ENCODE results near the gene PCDHGA1. TPM values are rescaled to one million over a fixed set of nuclear protein-coding genes. Genes with fewer than 3 reads are reported as not detected.
"Not testable (repeated sequence)": the region's sequence is repeated elsewhere in the genome, so short reads cannot be mapped to it uniquely, and the experiment has no call there.

Gene PCDHGA1
- total RNA-seq, 2 donors from 2014 or later: 1.4 to 2.0 TPM

DNA sequence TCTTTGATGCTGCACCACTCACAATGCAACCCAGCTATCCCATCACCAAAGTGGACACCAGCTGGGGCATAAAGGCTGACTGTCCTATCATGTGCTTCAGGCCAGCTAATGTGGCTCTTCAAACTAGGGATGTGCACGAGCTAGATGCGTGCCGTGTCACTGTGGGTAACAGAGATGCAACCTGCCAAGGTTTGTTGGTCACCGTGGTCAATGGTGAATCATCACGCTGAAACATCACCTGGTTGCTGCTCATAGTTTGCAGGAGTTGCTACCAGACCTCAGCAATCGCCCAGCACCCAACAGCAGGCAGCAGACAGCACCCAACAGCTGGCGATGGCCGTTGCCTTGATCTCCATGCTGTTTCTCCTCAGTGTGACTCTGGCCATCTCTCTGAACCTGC is 2.1 kb upstream of the PCDHGA1 start:
- Histone ChIP-seq H3K36me3 (no peaks in the 10 kb centered on the region), H3K4me3 (no peak overlapping the region), H3K27ac (no peak overlapping the region), H3K4me1 (no peaks in the 10 kb centered on the region), H3K9me3 (peaks cover 3 to 56% of the 10 kb centered on the region in 2 donors), H3K27me3 (no peaks in the 10 kb centered on the region)
- no peak for TF ChIP-seq CTCF (IDR thresholded peaks at IDR 0.05)
- DNase-seq (ENCODE audit: low spot score): no peak

GRCh38 chr5:141332571-141332970 is 2.3 kb downstream of the PCDHGA1 start:
- H3K4me3 ChIP-seq; H3K36me3 ChIP-seq; H3K27me3 ChIP-seq; H3K4me1 ChIP-seq; DNase-seq (ENCODE audit: low spot score); H3K27ac ChIP-seq: not testable (repeated sequence)
- H3K9me3 ChIP-seq: peaks cover 3 to 91% of the 10 kb centered on the region in 2 donors

DNA sequence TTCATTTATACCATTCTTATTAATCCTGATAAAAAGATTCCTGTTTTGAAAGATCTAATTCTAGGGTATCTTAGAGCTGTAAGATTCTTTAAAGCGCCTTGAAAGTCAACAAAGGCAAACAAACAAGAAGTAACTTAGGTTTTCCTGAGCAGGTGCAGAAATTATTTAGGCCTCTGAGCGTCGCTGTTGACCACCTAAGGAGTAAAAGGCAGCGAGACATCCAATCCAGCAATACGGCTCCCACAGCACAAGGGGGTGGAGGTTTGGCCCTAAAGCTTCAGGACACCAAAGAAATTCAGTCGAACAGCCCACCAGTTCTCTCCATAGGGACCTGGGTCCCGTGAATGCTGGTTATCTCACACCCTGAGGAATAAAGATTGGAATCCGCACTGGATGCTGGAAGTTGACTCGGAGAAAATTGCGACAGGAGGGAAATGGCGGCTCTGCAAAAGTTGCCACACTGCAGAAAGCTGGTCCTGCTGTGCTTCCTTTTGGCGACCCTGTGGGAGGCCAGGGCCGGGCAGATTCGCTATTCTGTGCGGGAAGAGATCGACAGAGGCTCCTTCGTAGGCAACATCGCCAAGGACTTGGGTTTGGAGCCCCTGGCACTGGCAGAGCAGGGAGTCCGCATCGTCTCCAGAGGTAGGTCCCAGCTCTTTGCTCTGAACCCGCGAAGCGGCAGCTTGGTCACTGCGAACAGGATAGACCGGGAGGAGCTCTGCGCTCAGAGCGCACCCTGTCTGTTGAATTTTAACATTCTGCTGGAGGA is 8.4 kb downstream of the PCDHGA1 start, which contains the start of gene PCDHGA2:
Gene PCDHGA2, plus strand, starts transcription at position 223 of the 769 bp plus-strand sequence.
- Histone ChIP-seq H3K9me3 (peaks cover 15 to 86% of the 10 kb centered on the region in 2 donors), H3K27ac (peak within 1 kb of the TSS; percentile 65 to 71), H3K4me1 (no peaks in the 10 kb centered on the region), H3K4me3 (peak within 1 kb of the TSS; percentile 34 to 50), H3K36me3 (no peaks in the 10 kb centered on the region), H3K27me3 (no peaks in the 10 kb centered on the region)
- TF ChIP-seq CTCF (IDR thresholded peaks at IDR 0.05): peak in 1 of 2 donors; percentile 74
- no peak for DNase-seq (ENCODE audit: low spot score)

DNA sequence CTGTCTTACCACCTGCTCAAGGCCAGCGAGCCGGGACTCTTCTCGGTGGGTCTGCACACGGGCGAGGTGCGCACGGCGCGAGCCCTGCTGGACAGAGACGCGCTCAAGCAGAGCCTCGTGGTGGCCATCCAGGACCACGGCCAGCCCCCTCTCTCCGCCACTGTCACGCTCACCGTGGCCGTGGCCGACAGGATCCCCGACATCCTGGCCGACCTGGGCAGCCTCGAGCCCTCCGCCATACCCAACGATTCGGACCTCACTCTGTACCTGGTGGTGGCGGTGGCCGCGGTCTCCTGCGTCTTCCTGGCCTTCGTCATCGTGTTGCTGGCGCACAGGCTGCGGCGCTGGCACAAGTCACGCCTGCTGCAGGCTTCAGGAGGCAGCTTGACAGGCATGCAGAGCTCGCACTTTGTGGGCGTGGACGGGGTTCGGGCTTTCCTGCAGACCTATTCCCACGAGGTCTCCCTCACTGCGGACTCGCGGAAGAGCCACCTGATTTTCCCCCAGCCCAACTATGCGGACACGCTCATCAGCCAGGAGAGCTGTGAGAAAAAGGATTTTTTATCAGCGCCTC is 10.6 kb downstream of the PCDHGA1 start:
- H3K27ac ChIP-seq; H3K4me3 ChIP-seq; H3K27me3 ChIP-seq; DNase-seq (ENCODE audit: low spot score); H3K36me3 ChIP-seq; H3K4me1 ChIP-seq: not testable (repeated sequence)
- peaks cover 28 to 84% of the 10 kb centered on the region in 2 donors for H3K9me3 ChIP-seq

DNA sequence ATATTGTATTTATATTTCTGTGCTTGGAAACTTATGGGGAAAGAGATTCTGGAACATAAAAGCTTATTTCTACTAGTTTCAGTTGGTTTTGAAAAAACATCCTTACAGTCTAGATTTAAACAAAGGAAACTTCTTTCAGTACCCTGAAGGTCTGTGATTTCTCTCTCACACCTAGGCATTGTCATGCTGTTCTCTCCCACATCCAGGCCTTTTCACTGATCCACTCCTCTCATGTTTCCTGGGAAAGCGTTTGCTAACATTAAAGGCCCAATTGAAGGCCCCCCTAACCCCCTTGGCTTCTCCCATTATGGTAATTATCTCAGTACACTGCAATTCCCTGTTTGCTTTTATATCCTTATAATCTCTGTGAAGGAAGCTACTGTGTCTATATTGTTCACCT is 12.5 kb downstream of the PCDHGA1 start:
- Histone ChIP-seq H3K27ac (peak overlapping the region; percentile 46 to 67), H3K4me3 (no peak overlapping the region), H3K27me3 (no peaks in the 10 kb centered on the region), H3K4me1 (no peaks in the 10 kb centered on the region), H3K9me3 (peaks cover 33 to 79% of the 10 kb centered on the region in 2 donors), H3K36me3 (no peaks in the 10 kb centered on the region)
- no peak for TF ChIP-seq CTCF (IDR thresholded peaks at IDR 0.05)
- no peak for DNase-seq (ENCODE audit: low spot score)

GRCh38 chr5:141343242-141343952 is 13.1 kb downstream of the PCDHGA1 start, which contains the start of gene PCDHGA3:
TSS of gene PCDHGA3 (plus strand) at chr5:141343829. CDS start at chr5:141344034, 205 bp downstream.
- no peaks in the 10 kb centered on the region for H3K27me3 ChIP-seq
- no peaks in the 10 kb centered on the region for H3K4me1 ChIP-seq
- peak within 1 kb of the TSS; percentile 67 to 68 for H3K27ac ChIP-seq
- no peaks in the 10 kb centered on the region for H3K36me3 ChIP-seq
- no peak for DNase-seq (ENCODE audit: low spot score)
- peak; percentile 31 to 66 for TF ChIP-seq CTCF (IDR thresholded peaks at IDR 0.05)
- peak within 1 kb of the TSS; percentile 35 to 48 for H3K4me3 ChIP-seq
- peaks cover 33 to 79% of the 10 kb centered on the region in 2 donors for H3K9me3 ChIP-seq
